B cell (primary cell): ENCODE data around the gene RPL37.

Experiments used
- EZH2 ChIP-seq: IDR thresholded peaks from 2 replicates; pipeline ENCODE4 v1.6.1; 2012; ENCODE audit warnings: borderline replicate concordance, low read depth, mild to moderate bottlenecking, moderate library complexity, low read length; ENCODE audit not compliant: insufficient read depth, poor library complexity, severe bottlenecking
- TF ChIP-seq, protein P1 (sequence below): fragments of 200-600 bp; IDR thresholded peaks from one replicate; pipeline ENCODE4 v1.8.0; 2022; ENCODE audit warnings: antibody characterized with exemption, mild to moderate bottlenecking

DNA sequence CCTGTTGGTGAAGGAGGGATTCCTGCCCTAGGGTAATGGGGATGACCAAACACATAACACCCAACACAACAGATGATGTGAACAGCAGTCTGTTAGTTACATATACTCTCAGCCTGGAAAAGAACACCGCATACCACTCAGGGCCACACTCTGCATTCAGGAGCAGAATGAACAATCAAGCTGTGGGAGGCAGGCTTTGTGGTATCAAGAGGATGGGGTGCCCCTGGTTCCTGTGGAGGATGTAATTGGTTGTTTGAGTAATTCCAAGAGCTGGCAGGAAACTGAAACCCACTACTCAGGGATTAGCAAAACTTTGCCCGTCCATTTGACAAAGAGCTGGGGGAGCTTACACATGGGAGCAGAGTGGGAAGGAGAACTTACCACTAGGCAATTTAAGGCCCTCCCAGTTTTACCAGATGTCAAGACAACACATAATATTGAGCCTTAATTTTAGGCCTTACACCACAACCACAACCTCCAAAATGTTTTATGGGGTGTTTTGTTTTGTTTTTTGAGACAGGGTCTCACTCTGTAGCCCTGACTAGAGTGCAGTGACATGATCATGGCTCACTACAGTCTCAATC, 21.2 kb downstream of the RPL37 start:
- TF ChIP-seq, protein P1, sequence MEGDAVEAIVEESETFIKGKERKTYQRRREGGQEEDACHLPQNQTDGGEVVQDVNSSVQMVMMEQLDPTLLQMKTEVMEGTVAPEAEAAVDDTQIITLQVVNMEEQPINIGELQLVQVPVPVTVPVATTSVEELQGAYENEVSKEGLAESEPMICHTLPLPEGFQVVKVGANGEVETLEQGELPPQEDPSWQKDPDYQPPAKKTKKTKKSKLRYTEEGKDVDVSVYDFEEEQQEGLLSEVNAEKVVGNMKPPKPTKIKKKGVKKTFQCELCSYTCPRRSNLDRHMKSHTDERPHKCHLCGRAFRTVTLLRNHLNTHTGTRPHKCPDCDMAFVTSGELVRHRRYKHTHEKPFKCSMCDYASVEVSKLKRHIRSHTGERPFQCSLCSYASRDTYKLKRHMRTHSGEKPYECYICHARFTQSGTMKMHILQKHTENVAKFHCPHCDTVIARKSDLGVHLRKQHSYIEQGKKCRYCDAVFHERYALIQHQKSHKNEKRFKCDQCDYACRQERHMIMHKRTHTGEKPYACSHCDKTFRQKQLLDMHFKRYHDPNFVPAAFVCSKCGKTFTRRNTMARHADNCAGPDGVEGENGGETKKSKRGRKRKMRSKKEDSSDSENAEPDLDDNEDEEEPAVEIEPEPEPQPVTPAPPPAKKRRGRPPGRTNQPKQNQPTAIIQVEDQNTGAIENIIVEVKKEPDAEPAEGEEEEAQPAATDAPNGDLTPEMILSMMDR = no peak
- no peak for TF ChIP-seq EZH2
